GM23338 (cell line): ENCODE measurements around the gene FUCA1.

ENCODE experiments used
- CTCF ChIP-seq, 2 experiments: fragments of 200-600 bp in 1 of 2; sonication (generic) in 1 of 2; conservative IDR thresholded peaks; 2 replicates each; pipeline versions ENCODE4 v1.5.1 to v1.6.1; 2016 to 2017; ENCODE audit warnings: antibody characterized with exemption in 2 of 2, low read depth in 2 of 2, mild to moderate bottlenecking in 2 of 2, moderate library complexity in 1 of 2
- REST ChIP-seq: IDR thresholded peaks from one replicate; pipeline ENCODE4 v1.6.1; 2018; ENCODE audit warnings: antibody characterized with exemption; ENCODE audit not compliant: unreplicated experiment

GRCh38 chr1:23801876-23802275, 66.2 kb downstream of the FUCA1 start:
- TF ChIP-seq CTCF (conservative IDR thresholded peaks at IDR 0.05; ENCODE audit: low read depth in 2 of 2) (no peak), REST (no peak)
